KBM-7 (cell line): ENCODE data around the gene GRIFIN.

ENCODE experiments used
- DNase-seq: peaks from one replicate; pipeline ENCODE4 v3.0.0-alpha.2; 2015
- in situ Hi-C: fragments of 300-500 bp; cut with MboI; formaldehyde crosslinking; loops from 2 replicates; pipeline ENCODE4 v1.14.3; 2020; ENCODE audit warnings: low sequenced_read_pairs, low pct_unique_long_range_greater_than_20kb, mixed read lengths

Gene GRIFIN

DNA sequence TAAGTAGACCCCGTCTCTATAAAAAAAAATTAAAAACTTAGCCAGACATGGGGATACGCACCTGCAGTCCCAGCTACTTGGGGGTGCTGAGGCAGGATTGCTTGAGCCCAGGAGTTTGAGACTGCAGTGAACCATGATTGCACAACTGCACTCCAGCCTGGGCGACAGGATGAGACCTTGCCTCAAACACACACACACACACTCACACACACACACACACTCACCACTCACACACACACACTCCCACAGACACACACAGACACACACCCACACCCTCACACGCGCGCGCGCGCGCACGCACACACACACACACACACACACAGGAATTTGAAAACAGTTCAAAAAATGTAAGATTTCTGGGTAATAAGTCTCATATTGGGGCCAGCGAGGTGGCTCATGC, 8.7 kb upstream of the GRIFIN start:
- in situ Hi-C loops, result no loop called here
- DNase-seq, result no peak

DNA sequence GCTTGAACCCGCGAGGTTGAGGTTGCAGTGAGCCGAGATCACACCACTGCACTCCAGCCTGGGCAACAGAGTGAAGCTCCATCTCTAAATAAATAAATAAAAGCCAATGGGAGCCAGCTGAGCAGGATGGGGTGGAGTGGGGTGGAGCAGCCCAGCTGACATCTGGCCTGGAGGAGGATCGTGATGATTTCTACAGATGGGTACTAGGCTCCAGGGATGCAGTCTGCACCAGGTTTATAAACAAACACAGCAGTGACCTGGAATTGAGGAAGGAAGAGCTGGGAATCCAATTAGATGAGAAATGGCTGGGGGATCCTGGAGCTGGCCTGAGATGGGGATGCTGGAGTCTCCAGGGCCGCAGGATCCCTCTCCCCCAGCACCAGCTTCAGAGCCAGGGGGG, 7.3 kb upstream of the GRIFIN start:
- in situ Hi-C loops, result no loop called here
- DNase-seq, result no peak

DNA sequence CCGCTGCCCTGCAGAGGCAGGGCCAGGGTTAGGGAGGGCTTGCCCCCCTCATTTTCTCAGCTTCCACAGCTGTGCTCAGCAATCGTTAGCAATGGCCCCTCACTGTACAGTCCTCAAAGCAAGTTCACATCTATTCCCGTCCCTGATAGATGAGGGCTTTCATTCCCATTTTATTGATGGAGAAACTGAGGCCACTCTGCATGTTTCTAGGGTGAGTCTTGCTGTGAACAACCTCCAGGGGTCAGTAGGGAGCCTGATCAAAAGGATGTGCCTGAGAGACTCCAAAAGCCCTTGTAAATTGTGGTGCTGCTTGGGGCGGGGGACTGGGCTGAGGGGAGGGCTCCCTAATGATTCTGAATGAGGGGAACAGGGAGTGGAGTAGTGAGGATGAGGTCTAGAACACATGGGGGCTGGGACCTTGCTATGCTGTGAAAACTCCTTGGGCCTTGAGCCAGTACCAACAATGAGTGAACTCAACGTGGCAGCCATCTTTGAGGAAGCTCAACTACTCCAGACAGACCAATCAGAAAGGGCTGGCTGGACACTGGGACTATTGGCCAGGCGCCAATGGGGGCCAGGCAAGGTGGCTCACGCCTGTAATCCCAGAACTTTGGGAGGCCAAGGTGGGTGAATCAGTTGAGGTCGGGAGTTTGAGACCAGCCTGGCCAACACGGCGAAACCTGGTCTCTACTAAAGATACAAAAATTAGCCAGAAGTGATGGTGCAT, 6.7 kb upstream of the GRIFIN start:
- in situ Hi-C loops, result no loop called here
- no peak for DNase-seq

DNA sequence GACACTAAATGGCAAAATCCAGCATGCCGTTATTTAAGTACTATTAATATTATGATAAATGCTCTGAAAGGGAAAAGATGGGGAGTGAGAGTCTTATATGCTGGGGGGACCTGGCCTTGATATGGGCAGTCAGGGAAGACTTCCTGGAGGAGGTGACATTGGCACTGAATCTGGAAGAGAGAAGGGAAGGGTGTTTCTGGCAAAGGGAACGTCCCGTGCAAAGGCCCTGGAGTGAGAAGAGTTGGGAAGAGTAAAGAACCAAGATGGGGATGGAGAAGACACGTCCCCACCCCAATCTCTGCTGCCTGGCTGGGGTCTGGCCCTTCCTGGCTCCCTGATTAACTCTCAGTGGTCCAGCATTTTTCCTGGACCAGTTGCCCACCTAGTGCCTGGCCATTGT, 5.0 kb upstream of the GRIFIN start:
- no peak for DNase-seq
- in situ Hi-C loops, result no loop called here

DNA sequence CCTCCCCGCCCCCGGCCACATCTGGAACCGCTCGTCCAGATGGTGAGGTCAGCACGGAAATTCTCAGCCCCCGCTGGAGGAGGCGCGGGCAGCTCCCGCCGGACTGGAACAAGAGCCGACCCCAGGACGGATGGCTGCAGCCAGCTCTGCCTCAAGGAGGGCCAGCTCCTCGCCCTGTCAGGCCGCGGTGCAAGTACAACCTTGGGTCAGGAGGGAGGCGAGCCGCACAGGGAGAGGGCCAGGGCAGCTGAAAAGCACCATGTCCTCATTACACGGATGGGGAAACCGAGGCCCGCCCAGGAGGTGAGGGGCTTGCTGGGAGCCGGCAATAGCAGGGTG, 3.8 kb upstream of the GRIFIN start:
- in situ Hi-C loops, result no loop called here
- no peak for DNase-seq

DNA sequence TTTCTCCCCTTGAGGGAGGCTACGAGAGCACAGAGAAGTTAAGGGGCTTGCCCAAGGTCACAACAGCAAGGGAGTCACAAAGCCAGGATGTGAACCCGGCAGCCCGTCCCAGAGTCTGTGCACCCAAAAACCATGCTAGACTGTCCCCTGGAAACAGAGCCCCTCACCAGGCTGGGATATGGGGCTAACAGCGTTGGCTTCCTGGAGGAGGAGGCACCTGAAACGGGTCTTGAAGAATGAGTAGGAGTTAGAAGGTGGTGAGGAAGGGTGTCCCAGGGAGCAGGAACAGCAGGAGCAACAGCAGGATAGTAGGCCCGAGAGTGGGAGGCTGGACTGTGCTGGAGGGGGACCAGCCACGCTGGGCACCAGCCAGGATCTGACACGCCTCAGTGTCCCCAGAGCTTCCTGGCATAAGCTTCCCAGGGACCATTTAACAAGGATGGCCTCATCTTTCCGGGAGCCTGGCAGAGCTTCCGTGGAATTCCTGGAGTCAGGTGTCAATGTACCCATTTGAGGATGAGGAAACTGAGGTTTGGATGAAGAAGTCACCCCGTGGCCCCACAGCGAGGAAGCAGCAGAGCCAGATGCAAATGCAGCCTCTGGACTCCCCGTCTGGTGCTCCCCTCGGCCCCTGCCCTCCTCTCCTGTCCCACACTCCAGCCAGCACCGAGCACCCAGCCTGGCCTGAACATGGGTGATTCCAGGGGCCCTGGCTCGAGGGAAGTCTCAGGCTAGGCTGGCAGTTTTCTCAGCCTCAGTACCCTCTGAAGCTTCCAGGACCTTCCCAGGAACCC, 3.3 kb upstream of the GRIFIN start:
- DNase-seq, result no peak
- in situ Hi-C loops, result no loop called here

DNA sequence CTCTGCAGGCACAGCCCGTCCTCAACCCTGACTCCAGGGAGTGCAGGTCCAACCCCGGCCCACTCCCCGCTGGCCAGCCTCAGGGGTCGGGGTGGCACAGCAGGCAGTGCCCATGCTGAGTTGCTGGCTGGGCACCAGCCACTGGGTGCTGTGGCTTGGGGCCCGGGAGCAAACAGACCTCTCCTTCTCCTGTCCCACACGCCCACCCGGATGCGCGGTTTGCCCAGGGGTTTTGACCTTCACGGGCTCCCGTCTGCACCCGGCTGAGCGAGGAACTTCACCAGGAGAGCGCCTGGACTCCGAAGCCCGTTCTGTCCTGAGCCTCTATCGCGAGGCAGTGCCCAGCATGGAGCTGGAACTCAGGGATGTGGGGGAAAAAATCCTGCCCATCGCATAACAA, 2.6 kb upstream of the GRIFIN start:
- DNase-seq, result no peak
- in situ Hi-C loops, result no loop called here

DNA sequence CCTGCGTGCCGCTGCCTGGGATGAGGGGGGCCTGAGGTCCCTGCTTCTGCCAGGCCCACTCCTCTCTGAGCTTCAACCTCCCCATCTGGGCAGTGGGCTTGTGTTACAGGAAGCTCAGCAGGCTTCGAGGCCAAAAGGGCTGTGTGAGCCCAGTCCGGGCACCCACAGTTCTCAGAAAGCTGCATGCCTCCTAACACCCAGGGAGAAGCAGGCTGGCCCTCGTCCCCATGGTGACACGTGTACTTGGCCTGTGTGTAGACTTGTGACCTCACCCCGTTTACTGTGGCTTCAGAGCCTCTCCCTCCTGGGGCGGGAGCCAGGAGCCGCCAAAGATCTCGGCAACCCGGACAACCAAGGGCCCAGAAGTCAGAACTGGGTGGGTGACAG, 2.2 kb upstream of the GRIFIN start:
- DNase-seq, result no peak
- in situ Hi-C loops, result no loop called here

DNA sequence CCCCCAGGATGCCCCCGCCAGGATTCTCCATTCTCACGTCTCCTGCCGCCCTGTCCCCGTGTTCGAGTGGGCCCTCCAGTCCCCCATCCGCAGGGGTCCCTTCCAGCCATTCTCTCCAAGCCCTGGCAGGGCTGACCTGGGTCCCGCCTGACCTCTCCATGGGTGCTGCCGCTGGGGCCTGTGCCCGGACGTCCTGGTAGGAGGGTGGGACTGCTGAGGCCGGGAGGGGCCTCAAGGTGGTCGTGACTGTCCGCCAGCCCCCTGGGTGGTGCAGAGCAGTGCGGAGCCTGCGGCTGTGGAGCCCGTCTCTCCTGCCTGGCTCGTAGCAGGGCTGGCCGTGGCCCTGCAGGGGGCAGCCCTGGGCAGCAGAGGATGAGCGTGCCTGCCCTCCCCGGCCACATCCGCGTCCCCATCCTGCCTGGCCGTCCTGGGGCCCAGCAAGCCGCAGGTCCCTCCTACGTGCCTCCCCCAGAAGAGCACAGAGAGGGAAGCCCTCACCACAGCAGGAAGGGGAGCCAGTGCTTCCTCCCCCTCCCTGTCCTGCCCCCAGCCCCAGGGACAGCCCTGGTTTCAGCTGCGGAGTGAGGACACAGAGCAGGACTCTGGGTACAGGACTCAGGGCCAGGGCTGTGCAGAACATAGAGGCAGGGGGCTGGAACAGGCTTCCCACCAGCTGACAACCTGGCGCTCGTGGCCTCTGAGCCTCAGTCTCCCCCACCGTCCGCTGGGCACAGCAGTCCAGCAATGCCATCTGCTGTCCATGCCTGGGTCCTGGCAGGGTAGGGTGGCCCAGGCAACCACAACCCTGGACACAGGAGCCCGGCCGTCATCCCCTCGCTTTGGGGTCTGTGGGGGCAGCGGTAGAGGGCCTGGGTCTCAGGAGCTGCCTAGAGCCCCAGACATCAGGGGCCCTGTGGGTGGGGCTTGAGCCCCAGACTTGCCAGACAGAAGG, 1.5 kb upstream of the GRIFIN start:
- DNase-seq, result peak; percentile 92
- in situ Hi-C loops, result no loop called here

DNA sequence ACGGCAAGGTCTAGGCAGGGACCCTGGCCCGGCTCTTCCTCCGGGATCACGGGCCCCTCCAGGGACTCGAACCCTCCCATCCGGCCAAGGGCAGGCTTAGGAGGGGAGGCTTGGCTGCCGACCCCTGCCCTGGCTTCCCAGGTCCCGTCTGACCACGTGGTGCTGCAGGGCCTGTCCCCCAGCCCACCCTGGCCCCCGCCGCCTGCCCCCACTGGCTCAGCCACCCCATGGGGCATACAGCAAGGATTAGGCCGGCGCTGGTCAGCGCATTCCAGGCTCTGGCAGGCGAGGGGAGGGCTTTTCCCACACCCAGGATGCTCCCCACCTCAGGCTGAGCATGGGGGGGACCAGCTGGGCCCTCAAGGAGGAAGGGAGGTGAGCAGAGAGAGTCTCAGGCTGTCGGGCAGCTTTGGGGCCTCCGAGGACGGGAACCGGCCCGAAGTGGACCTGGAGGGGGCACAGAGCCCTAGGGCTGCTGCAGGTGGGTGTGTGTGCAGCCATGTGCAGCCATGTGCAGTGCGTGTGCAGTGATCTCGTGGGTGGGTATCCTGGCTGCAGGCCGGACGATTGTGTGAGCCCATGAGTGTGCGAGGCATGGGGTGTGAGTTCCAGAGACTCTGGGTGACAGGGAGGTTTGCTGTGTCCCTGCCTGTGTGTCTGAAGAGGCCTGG, 713 bp upstream of the GRIFIN start:
- in situ Hi-C loops, result no loop called here
- DNase-seq, result no peak

DNA sequence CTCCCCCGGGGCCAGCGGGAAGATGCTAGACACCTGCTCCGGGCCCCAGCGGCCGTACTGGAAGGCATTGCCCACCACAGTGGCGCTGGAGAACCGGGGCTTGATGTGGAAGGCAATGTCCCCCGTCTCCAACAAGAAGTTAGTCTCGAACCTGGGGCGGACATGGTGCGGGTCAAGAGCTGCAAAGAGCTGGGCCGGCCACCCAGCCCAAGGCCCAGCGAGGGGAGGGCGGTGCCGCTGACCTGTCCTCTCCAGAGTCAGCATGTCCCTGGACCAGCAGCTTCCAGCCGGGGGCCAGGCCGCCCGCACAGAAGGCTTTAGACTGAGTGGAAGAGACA, 551 bp downstream of the GRIFIN start:
- in situ Hi-C loops, result no loop called here
- no peak for DNase-seq

DNA sequence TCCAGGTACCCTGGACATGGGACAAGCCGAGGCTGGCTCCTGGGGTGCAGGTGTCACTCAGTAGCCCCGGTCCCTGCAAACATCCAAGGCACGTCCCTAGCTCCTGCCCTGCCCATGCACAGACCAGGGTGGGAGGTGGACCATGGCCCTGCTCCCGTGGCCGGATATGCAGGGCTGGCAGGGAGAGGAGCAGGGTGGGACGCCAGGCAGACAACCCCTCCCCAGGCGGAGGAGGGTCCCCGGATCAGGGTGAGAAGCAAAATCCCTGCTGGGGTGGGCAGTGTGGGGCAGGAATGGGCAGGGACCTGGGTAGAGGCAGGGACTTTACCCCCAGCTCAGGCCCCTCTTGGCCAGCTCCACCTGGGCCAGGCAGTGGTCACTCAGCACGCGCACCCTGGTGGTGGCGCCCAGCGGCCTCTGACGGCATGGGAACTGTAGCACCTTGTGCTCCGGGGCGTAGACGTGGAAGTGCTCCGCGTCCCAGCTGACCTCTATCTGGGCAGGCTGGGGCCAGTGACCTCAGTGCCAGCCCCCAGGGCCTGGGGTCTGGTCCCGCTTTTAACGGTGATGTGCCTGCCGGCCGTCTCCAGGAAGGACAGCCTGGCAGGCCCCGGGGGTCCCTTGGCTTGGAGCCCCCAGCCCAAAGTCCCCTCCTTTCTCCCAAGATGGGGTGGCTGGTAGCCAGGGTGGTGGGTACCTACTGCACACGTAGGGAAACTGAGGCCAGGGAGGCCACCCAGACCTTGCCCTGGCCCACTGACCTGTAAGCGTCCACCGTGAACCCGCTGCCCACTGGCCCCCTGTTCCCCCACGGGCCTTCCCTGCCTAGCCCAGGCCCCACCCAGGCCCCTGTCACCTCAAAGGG, 1.2 kb downstream of the GRIFIN start:
- DNase-seq, result no peak
- in situ Hi-C loops, result no loop called here

DNA sequence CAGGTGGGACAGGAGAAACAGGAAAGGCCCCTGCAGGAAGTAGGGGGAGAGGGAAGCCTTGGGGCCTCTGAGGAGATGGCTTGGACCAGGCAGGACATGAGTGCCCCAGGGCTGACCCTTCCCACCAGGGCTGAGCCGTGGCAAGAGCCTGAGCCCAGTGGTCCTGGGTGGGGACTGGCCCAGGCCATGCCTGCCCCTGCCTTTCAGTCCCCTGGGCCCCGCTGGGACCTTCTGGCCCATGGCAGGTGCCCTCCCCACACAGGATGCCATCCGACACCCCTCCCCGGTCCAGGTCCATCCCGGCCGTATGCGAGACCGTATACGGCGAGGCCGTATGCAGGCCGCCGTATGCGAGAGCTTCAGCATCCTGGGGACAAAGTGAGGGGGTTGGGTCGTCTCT, 2.0 kb downstream of the GRIFIN start:
- DNase-seq, result no peak
- in situ Hi-C loops, result no loop called here

DNA sequence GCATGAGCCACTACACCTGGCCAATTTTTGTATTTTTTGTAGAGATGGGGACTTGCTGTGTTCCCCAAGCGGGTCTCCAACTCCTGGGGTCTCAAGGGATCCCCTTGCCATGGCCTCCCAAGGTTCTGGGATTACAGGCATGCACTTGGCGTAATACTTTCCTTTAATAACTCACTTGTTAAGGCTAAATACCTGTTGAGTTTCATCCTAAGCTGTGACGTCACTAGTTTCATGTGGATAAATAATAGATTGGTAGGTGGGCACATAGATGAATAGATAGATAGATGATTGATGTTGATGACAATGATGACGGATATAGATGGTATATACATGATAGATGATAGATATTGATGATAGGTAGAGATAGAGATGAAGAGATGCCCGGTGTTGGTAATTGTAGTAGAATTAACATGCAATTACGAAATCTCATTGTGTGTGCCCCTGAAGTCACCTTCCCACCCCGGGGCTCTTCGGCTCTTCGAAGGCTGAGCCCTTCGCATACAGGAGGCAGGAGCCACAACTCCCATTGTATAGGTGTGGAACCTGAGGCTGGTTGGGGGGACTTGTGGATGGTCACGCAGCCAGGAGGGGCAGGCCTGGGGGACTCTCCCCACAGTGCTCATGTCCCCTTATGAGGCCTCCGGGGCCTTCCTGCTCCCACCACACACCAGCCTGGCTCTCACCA, 2.6 kb downstream of the GRIFIN start:
- in situ Hi-C loops, result no loop called here
- DNase-seq, result no peak

DNA sequence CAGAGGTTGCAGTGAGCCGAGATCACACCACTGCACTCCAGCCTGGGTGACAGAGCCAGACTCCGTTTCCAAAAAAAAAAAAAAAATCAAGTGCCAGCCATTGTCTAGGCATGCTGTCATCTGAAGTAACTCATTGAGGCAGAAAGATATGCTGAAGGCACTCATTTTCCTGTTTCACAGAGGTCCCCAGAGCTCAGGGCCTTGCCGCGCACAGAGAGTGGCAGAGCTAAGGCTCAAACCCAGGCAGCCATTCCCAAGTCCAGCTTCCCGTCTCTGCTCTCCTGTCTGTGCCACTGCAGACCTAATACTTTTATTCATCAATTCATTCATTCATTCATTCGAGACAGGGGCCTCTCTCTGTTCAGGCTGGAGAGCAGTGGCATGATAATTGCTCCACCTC, 3.5 kb downstream of the GRIFIN start:
- no peak for DNase-seq
- in situ Hi-C loops, result no loop called here

DNA sequence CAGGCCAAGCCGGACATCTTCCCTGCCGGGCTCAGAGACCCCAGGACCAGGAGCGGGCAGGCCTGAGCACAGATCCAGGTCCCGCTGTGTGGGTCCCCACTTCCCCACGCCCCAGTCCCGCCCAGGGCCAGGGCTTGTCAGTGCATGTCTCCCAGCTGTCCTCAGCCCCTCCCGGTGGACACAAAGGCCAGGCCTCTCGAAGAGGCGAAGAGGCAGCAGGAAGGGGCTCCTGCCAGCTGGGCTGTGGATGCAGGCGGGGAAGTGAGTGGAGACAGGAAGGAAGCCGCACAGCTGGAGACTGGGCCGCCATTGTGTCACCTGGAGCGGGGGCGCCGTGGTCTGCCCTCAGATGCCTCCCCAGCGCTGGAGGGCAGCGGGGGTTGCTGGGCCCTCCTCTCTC, 4.8 kb downstream of the GRIFIN start:
- in situ Hi-C loops, result no loop called here
- DNase-seq, result peak; percentile 84

DNA sequence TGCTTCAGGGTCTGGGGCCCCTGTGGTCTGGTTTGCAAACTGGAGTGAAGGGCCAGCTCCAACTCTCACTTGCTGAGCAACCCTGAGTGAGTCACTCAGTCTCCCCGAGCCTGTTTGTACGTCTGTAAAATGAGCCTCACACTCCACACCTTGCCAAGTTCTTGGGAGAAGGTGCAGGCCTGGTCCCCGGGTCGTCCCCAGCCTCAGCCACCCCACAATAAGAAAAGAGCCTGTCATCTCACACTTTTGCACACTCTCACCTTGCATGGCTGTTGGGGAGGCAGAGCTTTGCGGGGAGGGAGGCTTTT, 5.2 kb downstream of the GRIFIN start:
- in situ Hi-C loops, result no loop called here
- no peak for DNase-seq

DNA sequence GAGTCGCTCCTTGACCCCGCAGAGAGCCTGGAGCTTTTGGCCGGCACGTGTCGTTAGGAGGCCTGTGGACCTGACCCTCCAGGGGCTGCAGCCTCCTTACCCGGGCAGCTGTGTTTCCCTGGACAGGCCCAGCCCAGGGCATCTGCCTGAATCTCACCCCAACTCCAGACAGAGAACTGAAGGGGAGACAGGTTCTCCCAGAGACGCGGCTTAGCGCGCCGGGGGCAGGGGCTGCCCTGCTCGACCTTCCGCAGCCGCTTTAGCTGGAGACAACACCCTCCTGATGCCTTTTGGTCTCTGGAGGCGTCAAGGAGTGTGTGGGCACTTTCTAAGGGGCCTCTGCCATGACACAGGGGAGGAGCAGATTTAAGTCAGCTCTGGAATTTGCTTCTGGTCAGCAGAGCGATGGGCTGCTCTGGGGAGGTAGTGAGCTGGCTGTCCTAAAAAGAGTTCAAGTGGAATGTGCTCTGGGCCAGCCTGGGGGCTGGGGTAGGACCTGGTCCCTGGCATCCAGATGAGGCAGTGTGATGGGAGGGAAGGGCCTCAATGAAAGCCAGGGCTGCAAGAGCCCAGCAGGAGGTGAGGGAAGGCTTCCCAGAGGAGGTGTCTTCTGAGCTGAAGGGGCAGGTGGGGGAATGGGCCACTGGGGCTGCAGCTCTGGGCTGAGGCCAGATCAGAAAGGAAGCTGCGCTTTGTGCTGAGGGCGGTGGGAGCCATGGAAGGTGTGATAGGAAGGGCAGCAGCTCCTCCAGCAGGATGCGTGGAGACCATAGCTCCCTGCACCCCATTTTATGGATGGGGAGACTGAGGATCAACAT, 5.8 kb downstream of the GRIFIN start:
- no peak for DNase-seq
- in situ Hi-C loops, result no loop called here
